Mucosa of rectum (tissue), 2 donors: ENCODE data around the gene TMEM217.

ENCODE experiments used
- H3K27ac ChIP-seq, 2 donors: one replicate each; pipeline ENCODE4 v1.7.0; 2013; ENCODE audit warnings: inconsistent platforms in 2 of 2, low read depth in 2 of 2, low read length in 2 of 2
- H3K27me3 ChIP-seq, 2 donors: one replicate each; pipeline ENCODE4 v1.7.0; 2013; ENCODE audit warnings: low read length in 2 of 2; ENCODE audit not compliant: control insufficient read depth in 2 of 2, insufficient read depth in 2 of 2
- H3K36me3 ChIP-seq, 2 donors: one replicate each; pipeline ENCODE4 v1.7.0; 2013; ENCODE audit warnings: low read length in 2 of 2; ENCODE audit not compliant: control insufficient read depth in 2 of 2, insufficient read depth in 2 of 2
- H3K4me1 ChIP-seq, 2 donors: one replicate each; pipeline ENCODE4 v1.7.0; 2013; ENCODE audit warnings: low read length in 2 of 2, mild to moderate bottlenecking in 1 of 2; ENCODE audit not compliant: control insufficient read depth in 2 of 2, insufficient read depth in 2 of 2
- H3K4me3 ChIP-seq, 2 donors: one replicate each; pipeline ENCODE4 v1.7.0; 2013; ENCODE audit warnings: low read length in 2 of 2
- H3K9ac ChIP-seq, 2 donors: one replicate each; pipeline ENCODE4 v1.7.0; 2013; ENCODE audit warnings: low read length in 2 of 2, low read depth in 1 of 2, mild to moderate bottlenecking in 1 of 2
- H3K9me3 ChIP-seq, 2 donors: one replicate each; pipeline ENCODE4 v1.7.0; 2013; ENCODE audit warnings: low read length in 2 of 2; ENCODE audit not compliant: control insufficient read depth in 2 of 2
- donor health status: healthy.
- donor health status: Normal muscosa, but diverticular disease.

The TMEM217 gene

DNA sequence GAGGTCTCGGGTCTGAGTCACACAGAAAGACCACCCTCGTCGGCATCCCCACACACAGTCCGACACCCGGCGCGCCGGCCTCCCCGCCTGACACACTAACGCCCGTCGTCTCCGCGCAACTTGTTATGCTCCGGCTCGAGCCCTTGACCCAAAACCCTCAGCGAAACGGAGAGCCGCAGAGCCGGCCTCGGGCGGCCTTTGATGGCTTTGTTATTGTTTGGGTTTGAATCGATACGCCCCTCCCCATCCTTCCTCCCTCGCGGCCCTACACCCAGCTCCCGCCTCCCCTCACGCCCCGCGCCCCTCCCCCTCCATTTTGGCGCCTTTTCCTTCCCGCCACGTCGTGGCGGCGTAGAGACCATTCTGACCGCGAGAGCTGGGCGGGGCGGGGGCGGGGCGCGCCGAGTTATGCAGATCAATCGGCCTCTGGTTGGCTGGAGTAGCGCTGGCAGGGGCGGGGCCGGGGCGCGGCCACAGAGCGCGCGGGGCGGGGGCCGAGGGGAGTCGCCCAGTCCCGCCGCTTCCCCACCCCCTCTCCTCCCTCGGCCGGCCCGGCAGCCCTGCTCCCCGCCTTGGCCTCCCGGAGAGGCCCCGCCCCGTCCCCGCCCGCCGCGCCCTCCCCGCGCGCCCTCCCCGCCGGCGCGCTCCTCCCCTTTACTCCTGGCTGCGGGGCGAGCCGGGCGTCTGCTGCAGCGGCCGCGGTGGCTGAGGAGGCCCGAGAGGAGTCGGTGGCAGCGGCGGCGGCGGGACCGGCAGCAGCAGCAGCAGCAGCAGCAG, 88.3 kb downstream of the TMEM217 start, which contains the start of gene PIM1:
TSS of gene PIM1 (plus strand) at position 657 of the 777 bp plus-strand sequence. CDS start 424 bp downstream, outside the sequence.
- Histone ChIP-seq H3K9ac (peak within 1 kb of the TSS; percentile 92 to 94), H3K4me1 (peaks cover 26 to 27% of the 10 kb centered on the region in 2 donors), H3K27ac (peak within 1 kb of the TSS; percentile 91 to 95), H3K27me3 (no peaks in the 10 kb centered on the region), H3K9me3 (no peaks in the 10 kb centered on the region), H3K36me3 (peaks cover 20 to 24% of the 10 kb centered on the region in 2 donors), H3K4me3 (peak within 1 kb of the TSS; percentile 87 to 92)

GRCh38 chr6:37168811-37169495, 89.0 kb downstream of the TMEM217 start:
- Histone ChIP-seq H3K4me3 (peak overlapping the region; percentile 70 to 75), H3K27me3 (no peaks in the 10 kb centered on the region), H3K4me1 (peaks cover 22 to 27% of the 10 kb centered on the region in 2 donors), H3K9ac (peak overlapping the region; percentile 72 to 75), H3K27ac (peak overlapping the region; percentile 86 to 90), H3K36me3 (peaks cover 13 to 17% of the 10 kb centered on the region in 2 donors), H3K9me3 (no peaks in the 10 kb centered on the region)

GRCh38 chr6:37168163-37168758, 89.7 kb downstream of the TMEM217 start:
- peaks cover 15 to 27% of the 10 kb centered on the region in 2 donors for H3K4me1 ChIP-seq
- no peaks in the 10 kb centered on the region for H3K9me3 ChIP-seq
- peak overlapping the region in 1 of 2 donors; percentile 75 for H3K9ac ChIP-seq
- H3K27me3 ChIP-seq: no peaks in the 10 kb centered on the region
- peak overlapping the region in 1 of 2 donors; percentile 90 for H3K27ac ChIP-seq
- H3K4me3 ChIP-seq: no peak overlapping the region
- H3K36me3 ChIP-seq: peaks cover 6 to 10% of the 10 kb centered on the region in 2 donors

GRCh38 chr6:37162740-37163139, 95.2 kb downstream of the TMEM217 start:
- Histone ChIP-seq H3K4me1 (peaks cover 7 to 13% of the 10 kb centered on the region in 2 donors), H3K27me3 (no peaks in the 10 kb centered on the region), H3K9ac (no peak overlapping the region), H3K36me3 (no peaks in the 10 kb centered on the region), H3K9me3 (no peaks in the 10 kb centered on the region), H3K27ac (no peak overlapping the region), H3K4me3 (no peak overlapping the region)
